HepG2 (cell line): Measurements from ENCODE around the gene OR6S1. TPM values are rescaled to one million over a fixed set of nuclear protein-coding genes. Genes with fewer than 3 reads are reported as not detected.

ENCODE experiments used
- CERS6 ChIP-seq: sonication (generic); formaldehyde crosslinking; IDR thresholded peaks from 2 replicates; pipeline ENCODE4 v1.5.0; 2020; ENCODE audit warnings: missing genetic modification reagents
- DBP ChIP-seq: sonication (generic); formaldehyde crosslinking; IDR thresholded peaks from 2 replicates; pipeline ENCODE4 v1.4.0; 2020; ENCODE audit warnings: missing genetic modification reagents; ENCODE audit errors: not compliant biosample characterization
- GFI1 ChIP-seq: sonication (generic); formaldehyde crosslinking; IDR thresholded peaks from 2 replicates; pipeline ENCODE4 v1.5.0; 2020; ENCODE audit warnings: missing genetic modification reagents, mild to moderate bottlenecking, borderline replicate concordance
- HNRNPK ChIP-seq: fragments of 200-400 bp; formaldehyde crosslinking; IDR thresholded peaks from 2 replicates; pipeline ENCODE4 v1.6.1; 2018; ENCODE audit warnings: low read length, low read depth, moderate library complexity, mild to moderate bottlenecking; ENCODE audit not compliant: poor library complexity, severe bottlenecking
- NPAS2 ChIP-seq: sonication (generic); formaldehyde crosslinking; IDR thresholded peaks from 2 replicates; pipeline ENCODE4 v1.8.0; 2022; ENCODE audit warnings: mild to moderate bottlenecking, missing genetic modification reagents, borderline replicate concordance
- RBM39 ChIP-seq: fragments of 200-400 bp; formaldehyde crosslinking; IDR thresholded peaks from one replicate; pipeline ENCODE4 v1.6.1; 2018; ENCODE audit warnings: antibody characterized with exemption, mild to moderate bottlenecking, low read depth, low read length; ENCODE audit not compliant: poor library complexity, severe bottlenecking
- RELA ChIP-seq: sonication (generic); formaldehyde crosslinking; IDR thresholded peaks from 2 replicates; pipeline ENCODE4 v1.4.0; 2020; ENCODE audit warnings: missing genetic modification reagents
- STAT5B ChIP-seq: sonication (generic); formaldehyde crosslinking; IDR thresholded peaks from 2 replicates; pipeline ENCODE4 v1.4.0; 2020; ENCODE audit warnings: missing genetic modification reagents
- TRAFD1 ChIP-seq: sonication (generic); formaldehyde crosslinking; IDR thresholded peaks from 2 replicates; pipeline ENCODE4 v1.5.1; 2020; ENCODE audit warnings: missing genetic modification reagents, mild to moderate bottlenecking, borderline replicate concordance
- UBTF ChIP-seq: sonication (generic); formaldehyde crosslinking; IDR thresholded peaks from 2 replicates; pipeline ENCODE4 v1.4.0; 2020; ENCODE audit warnings: mild to moderate bottlenecking, missing genetic modification reagents
- ZNF232 ChIP-seq: sonication (generic); formaldehyde crosslinking; IDR thresholded peaks from 2 replicates; pipeline ENCODE4 v1.4.0; 2020; ENCODE audit warnings: missing genetic modification reagents, borderline replicate concordance
- ZNF264 ChIP-seq: sonication (generic); formaldehyde crosslinking; IDR thresholded peaks from 2 replicates; pipeline ENCODE4 v1.4.0; 2020; ENCODE audit warnings: missing genetic modification reagents
- ZNF296 ChIP-seq: sonication (generic); formaldehyde crosslinking; conservative IDR thresholded peaks from 2 replicates; pipeline ENCODE4 v1.5.0; 2020; ENCODE audit warnings: mild to moderate bottlenecking, missing genetic modification reagents
- ZNF326 ChIP-seq: sonication (generic); formaldehyde crosslinking; IDR thresholded peaks from 2 replicates; pipeline ENCODE4 v1.4.0; 2020; ENCODE audit warnings: missing genetic modification reagents, borderline replicate concordance
- ZNF432 ChIP-seq: sonication (generic); formaldehyde crosslinking; IDR thresholded peaks from 2 replicates; pipeline ENCODE4 v1.5.0; 2020; ENCODE audit warnings: missing genetic modification reagents, mild to moderate bottlenecking, borderline replicate concordance
- ZNF652 ChIP-seq: IDR thresholded peaks from 2 replicates; pipeline ENCODE4 v1.6.1; 2016; ENCODE audit warnings: low read depth, borderline replicate concordance
- ZNF773 ChIP-seq: sonication (generic); formaldehyde crosslinking; IDR thresholded peaks from 2 replicates; pipeline ENCODE4 v1.4.0; 2020; ENCODE audit warnings: missing genetic modification reagents, borderline replicate concordance
- polyA plus RNA-seq, 8 experiments: library from polyadenylated mRNA; depleted of rRNA in 3 of 8; stranded (reverse) in 7 of 8; unstranded in 1 of 8; fragments of >200 nt; fragmentation: Illumina TruSeq in 4 of 8; extraction: Trizol in 4 of 8; gene quantifications; 2 replicates each; pipeline versions ENCODE4 v1.2.1 to v1.2.3, GENCODE V29; 2011 to 2016; ENCODE audit warnings: low read depth in 4 of 8, missing spikeins in 1 of 8, mixed read lengths in 1 of 8; ENCODE audit not compliant: insufficient read depth in 1 of 8
- total RNA-seq, 5 experiments: library from RNA; depleted of rRNA; stranded (reverse); fragments of >200 nt; fragmentation: Illumina TruSeq; extraction: Trizol; gene quantifications; 2 replicates each; pipeline ENCODE4 v1.2.3, GENCODE V29; 2016; ENCODE audit warnings: low read depth in 1 of 5
- TF ChIP-seq, protein P1 (sequence below): sonication (generic); formaldehyde crosslinking; IDR thresholded peaks from 2 replicates; pipeline ENCODE4 v1.5.0; 2020; ENCODE audit warnings: missing genetic modification reagents

The OR6S1 gene
- total and polyA plus RNA-seq, 2 of the 13 experiments (the other 11 are each of a cell fraction or from before 2014, with no cell fraction given) = 0.09 TPM; not detected in 1

DNA sequence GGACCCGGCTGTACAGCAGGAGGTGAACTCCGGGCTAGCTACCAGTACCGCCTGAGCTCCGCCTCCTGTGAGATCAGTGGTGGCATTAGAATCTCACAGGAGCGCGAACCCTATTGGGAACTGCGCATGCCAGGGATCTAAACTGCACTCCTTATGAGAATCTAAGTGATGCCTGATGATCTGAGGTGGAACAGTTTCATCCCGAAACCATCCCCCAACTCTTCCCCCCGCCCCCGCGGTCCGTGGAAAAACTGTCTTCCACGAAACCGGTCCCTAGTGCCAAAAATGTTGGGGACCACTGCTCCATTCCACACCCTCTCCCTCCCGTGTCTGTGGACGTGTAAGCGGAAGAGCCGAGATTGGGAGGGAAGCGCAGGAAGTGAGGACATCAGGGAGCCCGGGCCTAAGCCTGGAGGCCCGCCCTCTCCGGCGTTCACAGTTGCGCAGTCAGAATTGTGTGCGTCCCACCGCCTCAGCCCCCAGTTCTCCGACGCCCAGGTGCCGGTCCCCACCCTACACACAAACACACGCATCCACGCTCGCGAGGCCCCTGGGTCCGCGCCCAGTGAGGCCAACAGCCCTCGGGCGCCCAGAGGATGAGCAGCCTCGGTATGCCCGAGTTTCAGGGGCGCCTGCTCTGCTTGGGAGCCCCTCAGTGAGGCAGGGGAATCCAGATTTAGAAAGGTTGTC, 41.1 kb upstream of the OR6S1 start (continued):
- 0 out of 2 replicates have a peak, but pooled peaks have one; percentile 24 for TF ChIP-seq ZNF652 (CRISPR knock-in tag)
- TF ChIP-seq STAT5B (CRISPR knock-in tag) = no peak
- TF ChIP-seq ZNF432 = no peak
- no peak for TF ChIP-seq ZNF296 (CRISPR knock-in tag)
- TF ChIP-seq NPAS2 (CRISPR knock-in tag) = no peak
- TF ChIP-seq TRAFD1 (CRISPR knock-in tag) = 0 out of 2 replicates have a peak, but pooled peaks have one; percentile 33
- no peak for TF ChIP-seq RELA
- peak; percentile 58 for TF ChIP-seq UBTF
- no peak for TF ChIP-seq CERS6 (CRISPR knock-in tag)
- 0 out of 2 replicates have a peak, but pooled peaks have one; percentile 17 for TF ChIP-seq ZNF264
- TF ChIP-seq ZNF326 (CRISPR knock-in tag) = no peak
- TF ChIP-seq RBM39 = no peak
- TF ChIP-seq ZNF773 (CRISPR knock-in tag) = no peak
- TF ChIP-seq, protein P1, sequence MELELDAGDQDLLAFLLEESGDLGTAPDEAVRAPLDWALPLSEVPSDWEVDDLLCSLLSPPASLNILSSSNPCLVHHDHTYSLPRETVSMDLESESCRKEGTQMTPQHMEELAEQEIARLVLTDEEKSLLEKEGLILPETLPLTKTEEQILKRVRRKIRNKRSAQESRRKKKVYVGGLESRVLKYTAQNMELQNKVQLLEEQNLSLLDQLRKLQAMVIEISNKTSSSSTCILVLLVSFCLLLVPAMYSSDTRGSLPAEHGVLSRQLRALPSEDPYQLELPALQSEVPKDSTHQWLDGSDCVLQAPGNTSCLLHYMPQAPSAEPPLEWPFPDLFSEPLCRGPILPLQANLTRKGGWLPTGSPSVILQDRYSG = peak; percentile 2; the same call in 1 of the 2 replicates
- TF ChIP-seq HNRNPK = no peak
- TF ChIP-seq ZNF232 = peak; percentile 24; the same call in 1 of the 2 replicates
- TF ChIP-seq GFI1 (CRISPR knock-in tag) = peak; percentile 96
- no peak for TF ChIP-seq DBP (CRISPR knock-in tag)
